Subcutaneous adipose tissue (tissue), 4 donors: ENCODE measurements around the gene ATF6. TPM values are rescaled to one million over a fixed set of nuclear protein-coding genes. Genes with fewer than 3 reads are reported as not detected.

Experiments
- CTCF ChIP-seq: fragments of 450-650 bp; IDR thresholded peaks from one replicate; pipeline ENCODE4 v1.5.1; 2016; ENCODE audit warnings: low read depth, mild to moderate bottlenecking, control low read depth, antibody characterized with exemption, moderate library complexity
- total RNA-seq, 4 donors: library from RNA; depleted of rRNA; stranded (reverse); fragments of >200 nt; gene quantifications; one replicate each; pipeline ENCODE4 v1.1.0, GENCODE V29; 2016

ATF6 gene
- total RNA-seq, 4 donors from 2014 or later = 22.0 to 48.9 (median 30.4) TPM

GRCh38 chr1:161929137-161929536 lies 163.0 kb downstream of the ATF6 start:
- TF ChIP-seq CTCF = no peak

- TF ChIP-seq CTCF = no peak
Observed at GRCh38 chr1:161930064-161930463, 163.9 kb downstream of the ATF6 start.

GRCh38 chr1:161932668-161933067 lies 166.5 kb downstream of the ATF6 start:
- TF ChIP-seq CTCF = no peak

GRCh38 chr1:161933592-161934588 lies 167.8 kb downstream of the ATF6 start:
- no peak for TF ChIP-seq CTCF

GRCh38 chr1:161935264-161935663 lies 169.1 kb downstream of the ATF6 start:
- TF ChIP-seq CTCF = no peak

GRCh38 chr1:161936786-161937185 lies 170.7 kb downstream of the ATF6 start:
- TF ChIP-seq CTCF = no peak

- no peak for TF ChIP-seq CTCF
Observed at GRCh38 chr1:161940866-161941591, 174.9 kb downstream of the ATF6 start.
